Myocyte (in vitro differentiated cells): ENCODE results near the gene ANKLE2. TPM values are rescaled to one million over a fixed set of nuclear protein-coding genes. Genes with fewer than 3 reads are reported as not detected.

ENCODE experiments used
- DNase-seq: peaks from one replicate; pipeline ENCODE4 v3.0.0-alpha.2; 2012; ENCODE audit warnings: low read depth
- total RNA-seq: library from RNA; depleted of rRNA; stranded (reverse); fragments of >200 nt; gene quantifications from 2 replicates; pipeline ENCODE4 v1.2.3, GENCODE V29; 2014

Gene ANKLE2
- total RNA-seq, 1 donor from 2014 or later: 51.6 TPM

- DNase-seq: no peak
Measured at GRCh38 chr12:132747395-132747794, 14.2 kb downstream of the ANKLE2 start.

- no peak for DNase-seq
Measured at GRCh38 chr12:132746613-132747012, 15.0 kb downstream of the ANKLE2 start.

GRCh38 chr12:132743831-132744230, 17.8 kb downstream of the ANKLE2 start:
- DNase-seq: no peak

- DNase-seq: no peak
Measured at GRCh38 chr12:132741620-132742019, 20.0 kb downstream of the ANKLE2 start.

GRCh38 chr12:132740652-132741051, 21.0 kb downstream of the ANKLE2 start:
- DNase-seq: no peak

GRCh38 chr12:132740313-132740646, 21.4 kb downstream of the ANKLE2 start:
- no peak for DNase-seq

GRCh38 chr12:132739600-132740312, 21.9 kb downstream of the ANKLE2 start:
- DNase-seq: no peak

GRCh38 chr12:132736913-132737312, 24.7 kb downstream of the ANKLE2 start:
- no peak for DNase-seq

GRCh38 chr12:132736378-132736777, 25.3 kb downstream of the ANKLE2 start:
- DNase-seq: no peak

- DNase-seq: no peak
Measured at GRCh38 chr12:132735496-132735895, 26.1 kb downstream of the ANKLE2 start.

GRCh38 chr12:132734206-132734605, 27.4 kb downstream of the ANKLE2 start:
- DNase-seq: no peak

- no peak for DNase-seq
Measured at GRCh38 chr12:132731574-132731973, 30.1 kb downstream of the ANKLE2 start.

- no peak for DNase-seq
Measured at GRCh38 chr12:132730353-132730752, 31.3 kb downstream of the ANKLE2 start.

- DNase-seq: no peak
Measured at GRCh38 chr12:132729541-132730320, 31.9 kb downstream of the ANKLE2 start.

GRCh38 chr12:132728502-132728901, 33.1 kb downstream of the ANKLE2 start:
- DNase-seq: no peak

GRCh38 chr12:132727091-132727794, 34.4 kb downstream of the ANKLE2 start:
- DNase-seq: no peak

GRCh38 chr12:132726386-132726785, 35.2 kb downstream of the ANKLE2 start:
- no peak for DNase-seq

- peak; percentile 9 for DNase-seq
Measured at GRCh38 chr12:132724506-132725241, 37.0 kb downstream of the ANKLE2 start.

- DNase-seq: no peak
Measured at GRCh38 chr12:132723764-132724140, 37.9 kb downstream of the ANKLE2 start.

GRCh38 chr12:132723015-132723763, 38.4 kb downstream of the ANKLE2 start:
- DNase-seq: peak; percentile 37
